ENCODE measurements around the gene CTNNA1. TPM values are rescaled to one million over a fixed set of nuclear protein-coding genes. Genes with fewer than 3 reads are reported as not detected.

Gene CTNNA1
- total and polyA plus RNA-seq, 12 donors: 111 to 521 (median 347) TPM

DNA sequence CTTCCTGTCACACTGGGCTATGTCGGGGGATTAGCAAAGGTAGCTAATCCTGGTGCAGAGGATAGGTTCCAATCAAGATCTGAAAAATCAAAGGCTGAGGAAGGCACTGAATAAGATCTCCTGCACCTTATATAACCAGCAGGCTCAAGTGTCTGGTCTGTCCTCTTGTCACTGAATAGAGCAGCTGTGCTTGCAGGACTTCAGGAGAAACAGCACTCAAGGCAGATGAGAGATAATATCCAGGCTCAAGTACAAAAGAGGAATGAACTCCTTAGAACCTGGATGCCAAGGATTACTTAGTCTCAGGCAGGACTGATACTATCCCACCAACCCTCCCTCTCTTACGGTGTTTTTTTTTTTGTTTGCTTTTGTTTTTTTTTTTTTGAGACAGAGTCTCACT, 230.8 kb downstream of the CTNNA1 start:
- DNase-seq: peak in 1 of 7 donors; percentile 34
- WGBS, 4 donors: 91 to 98% (median 93%) methylated on average over 2 of the region's 2 CpGs
- TF ChIP-seq POLR2A (IDR thresholded peaks at IDR 0.05): no peak
- no peak for TF ChIP-seq CTCF (IDR thresholded peaks at IDR 0.05)
- Histone ChIP-seq H3K27me3 (no peaks in the 10 kb centered on the region), H3K4me1 (replicated peaks in 1 of 2) (peaks cover 0 to 22% of the 10 kb centered on the region in 2 donors), H3K4me3 (no peak overlapping the region), H3K36me3 (replicated peaks in 1 of 2) (no peaks in the 10 kb centered on the region), H3K27ac (no peak overlapping the region), H3K9me3 (replicated peaks in 1 of 3) (no peaks in the 10 kb centered on the region)
- intact Hi-C loops (cut with DNase I): no loop called here

Other genes starting within 250 kb of the CTNNA1 start
- 100 to 1,000 TPM in 3 of 9 donors, 10 to 100 TPM in 6; 41.9 to 178 (median 73.6) TPM for gene ETF1, start 210.2 kb upstream of the CTNNA1 start, total RNA-seq
- 100 to 1,000 TPM in 1 of 3 donors, 10 to 100 TPM in 2; 25.4 to 171 (median 27.8) TPM for gene ETF1, start 210.2 kb upstream of the CTNNA1 start, polyA plus RNA-seq
- 100 to 1,000 TPM; 376 to 948 (median 501) TPM for gene HSPA9, start 178.0 kb upstream of the CTNNA1 start, total RNA-seq
- 1,000 to 10,000 TPM in 1 of 3 donors, 100 to 1,000 TPM in 1, 10 to 100 TPM in 1; 92.3 to 1,206 (median 155) TPM for gene HSPA9, start 178.0 kb upstream of the CTNNA1 start, polyA plus RNA-seq
- gene LRRTM2, start 121.9 kb downstream of the CTNNA1 start, total RNA-seq: 1 to 10 TPM in 3 of 9 donors, under 1 TPM in 3, not detected in 3; 0.11 to 1.6 (median 1.0) TPM
- gene LRRTM2, start 121.9 kb downstream of the CTNNA1 start, polyA plus RNA-seq: under 1 TPM; 0.07 to 0.86 (median 0.08) TPM

Data from adrenal gland (tissue), 12 donors.